ENCODE measurements around the gene EFNB2.

Gene EFNB2

DNA sequence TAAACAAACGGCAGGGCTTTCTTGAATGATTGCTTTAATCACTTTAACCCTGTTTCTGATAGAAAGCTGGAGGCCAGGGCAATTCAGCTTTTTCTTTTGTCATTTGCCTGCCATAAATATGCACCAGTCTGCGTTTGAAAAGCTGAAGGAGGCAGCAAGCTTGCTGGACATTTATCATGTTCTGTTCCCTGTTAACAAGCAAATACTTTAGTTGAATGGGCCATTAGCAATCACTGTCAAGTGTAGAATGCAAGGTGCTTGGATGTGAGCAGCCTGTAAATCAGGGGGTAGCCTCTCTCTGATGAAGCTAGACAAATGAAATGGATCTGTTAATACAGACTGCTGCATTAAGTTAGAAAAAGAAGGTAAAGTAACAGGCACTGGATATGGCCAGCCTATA is 7.6 kb downstream of the EFNB2 start (continued):
- TF ChIP-seq, protein P1, sequence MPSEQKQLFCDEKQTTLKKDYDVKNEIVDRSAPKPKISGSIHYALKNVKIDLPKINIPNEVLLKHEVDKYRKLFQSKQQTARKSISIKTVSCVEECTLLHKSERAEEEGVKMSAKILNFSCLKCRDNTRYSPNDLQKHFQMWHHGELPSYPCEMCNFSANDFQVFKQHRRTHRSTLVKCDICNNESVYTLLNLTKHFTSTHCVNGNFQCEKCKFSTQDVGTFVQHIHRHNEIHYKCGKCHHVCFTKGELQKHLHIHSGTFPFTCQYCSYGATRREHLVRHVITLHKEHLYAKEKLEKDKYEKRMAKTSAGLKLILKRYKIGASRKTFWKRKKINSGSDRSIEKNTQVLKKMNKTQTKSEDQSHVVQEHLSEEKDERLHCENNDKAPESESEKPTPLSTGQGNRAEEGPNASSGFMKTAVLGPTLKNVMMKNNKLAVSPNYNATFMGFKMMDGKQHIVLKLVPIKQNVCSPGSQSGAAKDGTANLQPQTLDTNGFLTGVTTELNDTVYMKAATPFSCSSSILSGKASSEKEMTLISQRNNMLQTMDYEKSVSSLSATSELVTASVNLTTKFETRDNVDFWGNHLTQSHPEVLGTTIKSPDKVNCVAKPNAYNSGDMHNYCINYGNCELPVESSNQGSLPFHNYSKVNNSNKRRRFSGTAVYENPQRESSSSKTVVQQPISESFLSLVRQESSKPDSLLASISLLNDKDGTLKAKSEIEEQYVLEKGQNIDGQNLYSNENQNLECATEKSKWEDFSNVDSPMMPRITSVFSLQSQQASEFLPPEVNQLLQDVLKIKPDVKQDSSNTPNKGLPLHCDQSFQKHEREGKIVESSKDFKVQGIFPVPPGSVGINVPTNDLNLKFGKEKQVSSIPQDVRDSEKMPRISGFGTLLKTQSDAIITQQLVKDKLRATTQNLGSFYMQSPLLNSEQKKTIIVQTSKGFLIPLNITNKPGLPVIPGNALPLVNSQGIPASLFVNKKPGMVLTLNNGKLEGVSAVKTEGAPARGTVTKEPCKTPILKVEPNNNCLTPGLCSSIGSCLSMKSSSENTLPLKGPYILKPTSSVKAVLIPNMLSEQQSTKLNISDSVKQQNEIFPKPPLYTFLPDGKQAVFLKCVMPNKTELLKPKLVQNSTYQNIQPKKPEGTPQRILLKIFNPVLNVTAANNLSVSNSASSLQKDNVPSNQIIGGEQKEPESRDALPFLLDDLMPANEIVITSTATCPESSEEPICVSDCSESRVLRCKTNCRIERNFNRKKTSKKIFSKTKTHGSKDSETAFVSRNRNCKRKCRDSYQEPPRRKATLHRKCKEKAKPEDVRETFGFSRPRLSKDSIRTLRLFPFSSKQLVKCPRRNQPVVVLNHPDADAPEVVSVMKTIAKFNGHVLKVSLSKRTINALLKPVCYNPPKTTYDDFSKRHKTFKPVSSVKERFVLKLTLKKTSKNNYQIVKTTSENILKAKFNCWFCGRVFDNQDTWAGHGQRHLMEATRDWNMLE (tag by site-specific recombination; conservative IDR thresholded peaks at IDR 0.05; ENCODE audit: low read depth): no peak
- no peak for TF ChIP-seq ZNF221 (tag by site-specific recombination; IDR thresholded peaks at IDR 0.05; ENCODE audit: borderline replicate concordance)

DNA sequence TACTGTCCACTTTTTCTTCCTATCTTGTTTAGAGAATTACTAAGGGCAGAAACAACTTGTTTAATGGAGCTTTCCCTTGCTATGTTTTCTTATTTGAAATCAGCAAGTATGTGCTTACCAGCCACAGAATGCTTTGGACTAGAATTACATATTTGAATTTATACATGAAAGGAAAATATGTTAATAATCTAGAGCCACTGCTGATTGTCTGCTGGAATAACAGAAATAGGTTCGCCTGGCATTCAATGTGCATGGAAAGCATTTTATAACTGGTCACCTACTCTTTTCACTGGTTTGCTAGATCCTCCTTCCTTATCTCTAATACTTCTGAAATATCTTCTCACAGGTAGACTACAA is 8.0 kb downstream of the EFNB2 start:
- H3K27ac ChIP-seq (ENCODE audit: extremely low read depth, low read depth, low read length): no peak overlapping the region
- CTCF ChIA-PET: no interaction called here
- TF ChIP-seq ZNF629 (tag by site-specific recombination; IDR thresholded peaks at IDR 0.05) (no peak), ZSCAN30 (tag by site-specific recombination; IDR thresholded peaks at IDR 0.05) (no peak)
- TF ChIP-seq, protein P2, sequence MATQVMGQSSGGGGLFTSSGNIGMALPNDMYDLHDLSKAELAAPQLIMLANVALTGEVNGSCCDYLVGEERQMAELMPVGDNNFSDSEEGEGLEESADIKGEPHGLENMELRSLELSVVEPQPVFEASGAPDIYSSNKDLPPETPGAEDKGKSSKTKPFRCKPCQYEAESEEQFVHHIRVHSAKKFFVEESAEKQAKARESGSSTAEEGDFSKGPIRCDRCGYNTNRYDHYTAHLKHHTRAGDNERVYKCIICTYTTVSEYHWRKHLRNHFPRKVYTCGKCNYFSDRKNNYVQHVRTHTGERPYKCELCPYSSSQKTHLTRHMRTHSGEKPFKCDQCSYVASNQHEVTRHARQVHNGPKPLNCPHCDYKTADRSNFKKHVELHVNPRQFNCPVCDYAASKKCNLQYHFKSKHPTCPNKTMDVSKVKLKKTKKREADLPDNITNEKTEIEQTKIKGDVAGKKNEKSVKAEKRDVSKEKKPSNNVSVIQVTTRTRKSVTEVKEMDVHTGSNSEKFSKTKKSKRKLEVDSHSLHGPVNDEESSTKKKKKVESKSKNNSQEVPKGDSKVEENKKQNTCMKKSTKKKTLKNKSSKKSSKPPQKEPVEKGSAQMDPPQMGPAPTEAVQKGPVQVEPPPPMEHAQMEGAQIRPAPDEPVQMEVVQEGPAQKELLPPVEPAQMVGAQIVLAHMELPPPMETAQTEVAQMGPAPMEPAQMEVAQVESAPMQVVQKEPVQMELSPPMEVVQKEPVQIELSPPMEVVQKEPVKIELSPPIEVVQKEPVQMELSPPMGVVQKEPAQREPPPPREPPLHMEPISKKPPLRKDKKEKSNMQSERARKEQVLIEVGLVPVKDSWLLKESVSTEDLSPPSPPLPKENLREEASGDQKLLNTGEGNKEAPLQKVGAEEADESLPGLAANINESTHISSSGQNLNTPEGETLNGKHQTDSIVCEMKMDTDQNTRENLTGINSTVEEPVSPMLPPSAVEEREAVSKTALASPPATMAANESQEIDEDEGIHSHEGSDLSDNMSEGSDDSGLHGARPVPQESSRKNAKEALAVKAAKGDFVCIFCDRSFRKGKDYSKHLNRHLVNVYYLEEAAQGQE (tag by site-specific recombination; IDR thresholded peaks at IDR 0.05): no peak
- H3K9me3 ChIP-seq (ENCODE audit: control insufficient read depth, insufficient read depth, low read depth, low read length): no peaks in the 10 kb centered on the region
- H3K4me1 ChIP-seq (ENCODE audit: control insufficient read depth, insufficient read depth, low read length): peaks cover 39% of the 10 kb centered on the region
- no peak overlapping the region for H3K4me3 ChIP-seq (ENCODE audit: low read depth, low read length)
- POLR2A ChIA-PET: interaction anchor here (0.8 kb wide), 1 partner anchor 148 kb away, joined by 3 read pairs; no protein-coding TSS in a partner anchor
- peaks cover 0 to 8% of the 10 kb centered on the region in 2 experiments; a peak in 1 of 3 replicates for H3K36me3 ChIP-seq (ENCODE audit: control insufficient read depth in 2 of 2, insufficient read depth in 1 of 2, low read length in 2 of 2)

DNA sequence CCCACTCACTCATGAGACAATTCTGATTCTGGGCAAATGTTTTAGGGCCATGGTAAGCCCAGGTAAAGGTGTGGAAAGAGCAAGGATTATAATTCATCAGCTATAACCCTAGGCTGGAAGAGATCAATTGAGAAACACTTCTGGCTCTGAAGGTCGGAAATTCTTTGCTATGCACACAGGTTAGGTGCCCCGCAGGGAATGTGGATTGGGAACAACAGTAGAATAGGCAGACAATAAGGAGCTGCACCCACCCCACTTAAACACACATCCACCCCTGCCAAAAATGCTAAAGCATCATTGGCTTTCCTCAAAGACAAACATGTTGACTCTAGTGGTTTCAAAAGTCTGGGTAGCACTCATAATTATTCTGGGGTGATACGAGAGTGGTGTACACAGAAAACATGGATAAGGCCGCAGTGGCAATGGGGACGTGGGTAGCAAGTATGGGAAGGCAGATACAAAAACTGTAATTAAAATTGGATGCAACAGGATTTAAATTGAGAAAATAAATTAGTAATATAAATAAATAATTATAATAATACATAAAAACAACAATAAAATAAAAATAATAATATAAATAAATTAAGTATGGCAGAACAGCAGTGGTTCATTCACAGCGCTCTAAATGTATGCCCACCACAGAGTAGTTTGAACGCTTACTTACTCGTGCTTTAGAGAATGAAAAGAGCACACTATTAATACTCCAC is 8.6 kb downstream of the EFNB2 start:
- CTCF ChIA-PET: no interaction called here
- Histone ChIP-seq H3K36me3 (ENCODE audit: control insufficient read depth in 2 of 2, insufficient read depth in 1 of 2, low read length in 2 of 2) (peaks cover 0 to 8% of the 10 kb centered on the region in 2 experiments; a peak in 1 of 3 replicates), H3K27ac (ENCODE audit: extremely low read depth, low read depth, low read length) (no peak overlapping the region), H3K4me1 (ENCODE audit: control insufficient read depth, insufficient read depth, low read length) (peaks cover 44% of the 10 kb centered on the region), H3K9me3 (ENCODE audit: control insufficient read depth, insufficient read depth, low read depth, low read length) (no peaks in the 10 kb centered on the region), H3K4me3 (ENCODE audit: low read depth, low read length) (no peak overlapping the region)
- POLR2A ChIA-PET: interaction anchor here (0.8 kb wide), 1 partner anchor 147 kb away, joined by 3 read pairs; no protein-coding TSS in a partner anchor
- TF ChIP-seq, protein P3, sequence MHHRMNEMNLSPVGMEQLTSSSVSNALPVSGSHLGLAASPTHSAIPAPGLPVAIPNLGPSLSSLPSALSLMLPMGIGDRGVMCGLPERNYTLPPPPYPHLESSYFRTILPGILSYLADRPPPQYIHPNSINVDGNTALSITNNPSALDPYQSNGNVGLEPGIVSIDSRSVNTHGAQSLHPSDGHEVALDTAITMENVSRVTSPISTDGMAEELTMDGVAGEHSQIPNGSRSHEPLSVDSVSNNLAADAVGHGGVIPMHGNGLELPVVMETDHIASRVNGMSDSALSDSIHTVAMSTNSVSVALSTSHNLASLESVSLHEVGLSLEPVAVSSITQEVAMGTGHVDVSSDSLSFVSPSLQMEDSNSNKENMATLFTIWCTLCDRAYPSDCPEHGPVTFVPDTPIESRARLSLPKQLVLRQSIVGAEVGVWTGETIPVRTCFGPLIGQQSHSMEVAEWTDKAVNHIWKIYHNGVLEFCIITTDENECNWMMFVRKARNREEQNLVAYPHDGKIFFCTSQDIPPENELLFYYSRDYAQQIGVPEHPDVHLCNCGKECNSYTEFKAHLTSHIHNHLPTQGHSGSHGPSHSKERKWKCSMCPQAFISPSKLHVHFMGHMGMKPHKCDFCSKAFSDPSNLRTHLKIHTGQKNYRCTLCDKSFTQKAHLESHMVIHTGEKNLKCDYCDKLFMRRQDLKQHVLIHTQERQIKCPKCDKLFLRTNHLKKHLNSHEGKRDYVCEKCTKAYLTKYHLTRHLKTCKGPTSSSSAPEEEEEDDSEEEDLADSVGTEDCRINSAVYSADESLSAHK (tag by site-specific recombination; IDR thresholded peaks at IDR 0.05): no peak

DNA sequence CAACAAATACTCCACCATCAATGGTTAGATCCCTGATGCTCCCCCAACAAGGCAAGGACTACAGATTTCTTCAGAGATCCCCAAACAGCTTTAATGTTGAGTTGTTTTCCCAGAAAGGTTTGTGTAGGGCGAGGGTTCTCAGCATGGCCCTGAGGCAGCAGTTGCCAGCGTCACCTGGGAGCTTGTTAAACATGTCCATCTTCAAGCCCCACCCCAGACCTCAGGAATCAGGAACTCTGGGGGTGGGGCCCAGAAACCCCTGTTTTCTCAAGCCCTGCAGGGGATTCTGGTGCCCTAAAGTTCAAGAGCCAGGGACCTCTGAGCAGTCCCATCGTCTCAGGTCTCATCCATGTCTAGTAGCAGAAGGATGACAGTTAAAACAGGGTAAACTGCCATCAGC is 9.6 kb downstream of the EFNB2 start:
- no peak overlapping the region for H3K27ac ChIP-seq (ENCODE audit: extremely low read depth, low read depth, low read length)
- H3K9me3 ChIP-seq (ENCODE audit: control insufficient read depth, insufficient read depth, low read depth, low read length): no peaks in the 10 kb centered on the region
- POLR2A ChIA-PET: interaction anchor here (1.0 kb wide), 1 partner anchor 9 kb away, joined by 3 read pairs; the partner anchor contains the start of gene EFNB2
- peaks cover 44% of the 10 kb centered on the region for H3K4me1 ChIP-seq (ENCODE audit: control insufficient read depth, insufficient read depth, low read length)
- peaks cover 0 to 5% of the 10 kb centered on the region in 2 experiments; a peak in 1 of 3 replicates for H3K36me3 ChIP-seq (ENCODE audit: control insufficient read depth in 2 of 2, insufficient read depth in 1 of 2, low read length in 2 of 2)
- CTCF ChIA-PET: no interaction called here
- H3K4me3 ChIP-seq (ENCODE audit: low read depth, low read length): no peak overlapping the region
- no peak for TF ChIP-seq ZNF24 (tag by site-specific recombination; IDR thresholded peaks at IDR 0.05)
- TF ChIP-seq, protein P4, sequence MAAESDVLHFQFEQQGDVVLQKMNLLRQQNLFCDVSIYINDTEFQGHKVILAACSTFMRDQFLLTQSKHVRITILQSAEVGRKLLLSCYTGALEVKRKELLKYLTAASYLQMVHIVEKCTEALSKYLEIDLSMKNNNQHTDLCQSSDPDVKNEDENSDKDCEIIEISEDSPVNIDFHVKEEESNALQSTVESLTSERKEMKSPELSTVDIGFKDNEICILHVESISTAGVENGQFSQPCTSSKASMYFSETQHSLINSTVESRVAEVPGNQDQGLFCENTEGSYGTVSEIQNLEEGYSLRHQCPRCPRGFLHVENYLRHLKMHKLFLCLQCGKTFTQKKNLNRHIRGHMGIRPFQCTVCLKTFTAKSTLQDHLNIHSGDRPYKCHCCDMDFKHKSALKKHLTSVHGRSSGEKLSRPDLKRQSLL (tag by site-specific recombination; IDR thresholded peaks at IDR 0.05): no peak
- TF ChIP-seq, protein P5, sequence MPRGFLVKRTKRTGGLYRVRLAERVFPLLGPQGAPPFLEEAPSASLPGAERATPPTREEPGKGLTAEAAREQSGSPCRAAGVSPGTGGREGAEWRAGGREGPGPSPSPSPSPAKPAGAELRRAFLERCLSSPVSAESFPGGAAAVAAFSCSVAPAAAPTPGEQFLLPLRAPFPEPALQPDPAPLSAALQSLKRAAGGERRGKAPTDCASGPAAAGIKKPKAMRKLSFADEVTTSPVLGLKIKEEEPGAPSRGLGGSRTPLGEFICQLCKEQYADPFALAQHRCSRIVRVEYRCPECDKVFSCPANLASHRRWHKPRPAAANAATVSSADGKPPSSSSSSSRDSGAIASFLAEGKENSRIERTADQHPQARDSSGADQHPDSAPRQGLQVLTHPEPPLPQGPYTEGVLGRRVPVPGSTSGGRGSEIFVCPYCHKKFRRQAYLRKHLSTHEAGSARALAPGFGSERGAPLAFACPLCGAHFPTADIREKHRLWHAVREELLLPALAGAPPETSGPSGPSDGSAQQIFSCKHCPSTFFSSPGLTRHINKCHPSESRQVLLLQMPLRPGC (tag by site-specific recombination; IDR thresholded peaks at IDR 0.05): no peak
- TF ChIP-seq, protein P6, sequence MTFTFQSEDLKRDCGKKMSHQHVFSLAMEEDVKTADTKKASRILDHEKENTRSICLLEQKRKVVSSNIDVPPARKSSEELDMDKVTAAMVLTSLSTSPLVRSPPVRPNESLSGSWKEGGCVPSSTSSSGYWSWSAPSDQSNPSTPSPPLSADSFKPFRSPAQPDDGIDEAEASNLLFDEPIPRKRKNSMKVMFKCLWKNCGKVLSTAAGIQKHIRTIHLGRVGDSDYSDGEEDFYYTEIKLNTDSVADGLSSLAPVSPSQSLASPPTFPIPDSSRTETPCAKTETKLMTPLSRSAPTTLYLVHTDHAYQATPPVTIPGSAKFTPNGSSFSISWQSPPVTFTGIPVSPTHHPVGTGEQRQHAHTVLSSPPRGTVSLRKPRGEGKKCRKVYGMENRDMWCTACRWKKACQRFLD (tag by site-specific recombination; IDR thresholded peaks at IDR 0.05): no peak
